ENCODE results near the gene CPN2.

The CPN2 gene

DNA sequence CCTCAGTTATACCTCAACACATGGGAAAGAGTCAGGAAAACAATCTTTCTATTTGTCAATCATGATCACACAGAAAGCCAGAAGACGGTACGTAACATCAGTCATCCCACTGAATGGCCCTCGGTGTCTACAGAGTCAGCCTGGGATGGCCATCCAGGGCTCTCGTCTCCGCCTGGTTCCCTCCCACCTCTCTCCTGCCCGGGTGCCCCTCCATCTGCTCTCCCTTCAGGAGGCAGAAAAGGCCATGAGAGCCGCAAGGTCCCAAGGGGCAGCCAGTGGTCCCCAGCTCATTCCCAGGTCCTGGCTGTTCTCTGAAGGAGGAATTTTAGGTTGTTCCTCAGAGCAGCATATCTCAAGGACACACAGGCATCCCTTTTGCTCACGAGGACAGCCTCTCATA lies 22.8 kb upstream of the CPN2 start:
- Mint-ChIP-seq H3K27ac (no peak overlapping the region), H3K9me3 (no peaks in the 10 kb centered on the region), H3K4me1 (no peaks in the 10 kb centered on the region), H3K4me3 (no peak overlapping the region), H3K36me3 (no peaks in the 10 kb centered on the region), H3K27me3 (peaks cover 67% of the 10 kb centered on the region)
- no peak for DNase-seq
- CTCF ChIA-PET, result no interaction called here

- no peaks in the 10 kb centered on the region for H3K36me3 Mint-ChIP-seq
- H3K4me1 Mint-ChIP-seq, result no peaks in the 10 kb centered on the region
- CTCF ChIA-PET, result no interaction called here
- DNase-seq, result no peak
- peaks cover 67% of the 10 kb centered on the region for H3K27me3 Mint-ChIP-seq
- H3K27ac Mint-ChIP-seq, result no peak overlapping the region
- no peaks in the 10 kb centered on the region for H3K9me3 Mint-ChIP-seq
- H3K4me3 Mint-ChIP-seq, result no peak overlapping the region
These were observed 21.9 kb upstream of the CPN2 start for GRCh38 chr3:194373028-194373427.

DNA sequence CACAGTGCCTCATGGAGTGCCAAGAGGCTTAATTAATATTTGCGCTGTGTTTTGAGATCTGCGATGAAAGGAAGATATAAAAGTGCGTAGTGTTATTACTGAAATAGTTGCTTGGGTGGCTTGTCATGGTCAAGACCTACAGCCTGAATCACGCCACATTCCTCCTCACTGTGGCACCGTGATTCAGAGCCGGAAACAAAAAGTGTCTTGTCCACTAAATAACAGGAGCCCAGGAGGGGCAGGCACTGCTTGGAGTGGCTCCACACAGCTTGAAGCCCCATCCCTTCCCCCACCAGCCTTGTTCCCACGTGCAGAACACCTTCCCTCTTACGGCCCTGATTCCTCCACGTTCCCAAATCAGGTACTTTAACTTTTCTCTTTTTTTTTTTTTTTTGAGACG lies 19.6 kb upstream of the CPN2 start:
- H3K36me3 Mint-ChIP-seq, result no peaks in the 10 kb centered on the region
- no peaks in the 10 kb centered on the region for H3K4me1 Mint-ChIP-seq
- H3K4me3 Mint-ChIP-seq, result no peak overlapping the region
- no peak for DNase-seq
- CTCF ChIA-PET, result no interaction called here
- H3K27ac Mint-ChIP-seq, result no peak overlapping the region
- H3K27me3 Mint-ChIP-seq, result peaks cover 82% of the 10 kb centered on the region
- H3K9me3 Mint-ChIP-seq, result no peaks in the 10 kb centered on the region

DNA sequence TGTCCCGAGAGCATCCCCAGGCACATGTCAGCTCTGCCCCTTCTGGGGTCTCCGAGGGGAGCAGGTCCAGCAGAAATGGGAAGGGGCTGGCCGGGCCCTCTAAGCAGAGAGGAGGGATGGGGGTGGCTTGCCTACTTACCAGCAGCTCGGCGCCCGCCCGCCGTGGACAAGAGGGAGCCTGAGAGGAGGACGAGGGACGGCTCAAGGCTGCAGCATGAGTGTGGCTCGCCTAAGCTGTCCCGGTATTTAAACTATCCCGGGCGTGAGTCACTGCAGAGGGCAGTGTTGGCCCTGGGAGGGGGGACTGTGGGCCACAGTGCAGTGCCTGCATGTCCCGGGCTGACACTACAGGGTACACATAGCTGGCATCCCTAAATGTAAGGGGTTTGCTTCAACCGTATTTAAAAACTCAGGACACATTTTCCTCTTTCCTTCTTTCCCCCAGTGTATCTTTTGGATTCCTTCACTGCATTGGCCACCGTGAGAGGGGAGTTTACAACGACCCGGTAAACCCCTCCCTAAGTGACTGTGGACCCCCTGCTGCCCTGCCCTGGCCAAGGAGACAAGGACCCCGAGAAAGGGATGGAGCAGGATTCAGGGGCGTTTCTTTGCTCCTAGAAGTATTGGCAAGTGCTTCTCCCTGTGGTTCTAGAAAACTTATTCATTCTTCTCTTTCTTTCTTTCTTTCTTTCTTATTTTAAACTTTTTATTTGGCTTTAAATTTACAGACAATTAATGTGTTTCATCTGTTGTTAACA lies 18.6 kb upstream of the CPN2 start, which contains the start of gene LRRC15:
Gene LRRC15, minus strand, starts transcription at position 222 of the 758 bp plus-strand sequence. CDS start 8,700 bp downstream, outside the sequence.
- no peaks in the 10 kb centered on the region for H3K9me3 Mint-ChIP-seq
- peaks cover 77% of the 10 kb centered on the region for H3K27me3 Mint-ChIP-seq
- DNase-seq, result no peak
- no peaks in the 10 kb centered on the region for H3K4me1 Mint-ChIP-seq
- no peak within 1 kb of the TSS for H3K4me3 Mint-ChIP-seq
- H3K36me3 Mint-ChIP-seq, result no peaks in the 10 kb centered on the region
- CTCF ChIA-PET, result no interaction called here
- no peak within 1 kb of the TSS for H3K27ac Mint-ChIP-seq

DNA sequence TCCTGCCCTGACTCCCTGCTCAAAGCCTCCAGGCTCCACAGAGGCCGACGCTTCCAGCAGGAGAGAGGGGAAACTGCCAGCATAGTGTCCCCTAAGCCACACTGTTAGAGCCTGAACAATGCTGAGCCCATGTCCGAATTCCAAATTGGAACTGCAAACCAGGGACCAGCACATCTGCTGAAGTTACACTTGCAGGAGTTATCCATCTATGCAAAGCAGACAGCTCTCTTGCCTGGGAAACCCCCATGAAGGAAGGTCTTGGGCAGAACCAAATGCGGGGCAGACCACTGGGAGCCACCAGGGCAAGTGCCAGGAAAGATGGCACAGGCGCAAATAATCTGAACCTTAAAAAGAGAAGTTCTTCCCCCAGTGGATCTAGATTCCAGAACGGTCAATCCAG lies 17.8 kb upstream of the CPN2 start:
- no peaks in the 10 kb centered on the region for H3K36me3 Mint-ChIP-seq
- no peak overlapping the region for H3K4me3 Mint-ChIP-seq
- no peak for DNase-seq
- no peak overlapping the region for H3K27ac Mint-ChIP-seq
- no peaks in the 10 kb centered on the region for H3K4me1 Mint-ChIP-seq
- H3K9me3 Mint-ChIP-seq, result no peaks in the 10 kb centered on the region
- peaks cover 74% of the 10 kb centered on the region for H3K27me3 Mint-ChIP-seq
- CTCF ChIA-PET, result interaction anchor here (0.6 to 0.8 kb wide), 2 partner anchors 24 to 35 kb away, joined by 3 read pairs; no protein-coding TSS in a partner anchor

- Mint-ChIP-seq H3K27ac (no peak overlapping the region), H3K9me3 (no peaks in the 10 kb centered on the region), H3K4me1 (no peaks in the 10 kb centered on the region), H3K27me3 (peaks cover 73% of the 10 kb centered on the region), H3K36me3 (no peaks in the 10 kb centered on the region), H3K4me3 (no peak overlapping the region)
- no peak for DNase-seq
- CTCF ChIA-PET, result interaction anchor here (0.6 to 0.8 kb wide), 2 partner anchors 23 to 36 kb away, joined by 3 read pairs; no protein-coding TSS in a partner anchor
These were observed 17.1 kb upstream of the CPN2 start for GRCh38 chr3:194367992-194368841.

DNA sequence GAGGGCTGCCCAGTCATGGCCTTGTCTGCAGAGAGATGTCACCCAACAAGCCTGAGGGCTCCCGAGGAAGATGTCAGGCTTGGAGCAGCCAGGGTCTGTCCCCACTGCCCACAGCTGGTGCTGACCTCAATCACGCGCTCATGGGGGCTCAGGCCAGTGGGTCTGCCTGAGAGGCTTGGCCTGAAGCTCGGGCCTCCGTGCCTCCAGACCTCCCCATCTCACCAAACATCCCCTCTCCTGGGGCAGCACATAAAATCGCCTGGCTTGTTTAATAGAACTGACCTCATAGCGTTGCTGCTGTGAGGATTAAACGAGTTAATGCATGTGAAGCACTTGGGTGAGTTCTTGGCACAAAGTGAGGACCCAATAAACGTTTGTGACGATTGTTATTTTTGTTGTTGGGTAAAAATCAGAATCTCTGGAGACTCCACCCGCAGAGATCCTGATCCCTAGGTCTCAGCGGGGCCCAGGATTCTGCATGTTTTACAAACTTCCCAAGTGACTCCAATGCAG lies 14.9 kb upstream of the CPN2 start:
- CTCF ChIA-PET, result no interaction called here
- H3K36me3 Mint-ChIP-seq, result no peaks in the 10 kb centered on the region
- H3K9me3 Mint-ChIP-seq, result no peaks in the 10 kb centered on the region
- H3K27me3 Mint-ChIP-seq, result peaks cover 68% of the 10 kb centered on the region
- no peak for DNase-seq
- H3K4me3 Mint-ChIP-seq, result no peak overlapping the region
- H3K4me1 Mint-ChIP-seq, result no peaks in the 10 kb centered on the region
- H3K27ac Mint-ChIP-seq, result no peak overlapping the region

- H3K4me1 Mint-ChIP-seq, result no peaks in the 10 kb centered on the region
- H3K36me3 Mint-ChIP-seq, result no peaks in the 10 kb centered on the region
- no peak for DNase-seq
- no peak overlapping the region for H3K4me3 Mint-ChIP-seq
- CTCF ChIA-PET, result no interaction called here
- no peak overlapping the region for H3K27ac Mint-ChIP-seq
- H3K9me3 Mint-ChIP-seq, result no peaks in the 10 kb centered on the region
- H3K27me3 Mint-ChIP-seq, result peaks cover 67% of the 10 kb centered on the region
These were observed 14.4 kb upstream of the CPN2 start for GRCh38 chr3:194365526-194365925.

GRCh38 chr3:194364652-194365434 lies 13.7 kb upstream of the CPN2 start:
- Mint-ChIP-seq H3K4me3 (no peak overlapping the region), H3K27me3 (peaks cover 68% of the 10 kb centered on the region), H3K9me3 (no peaks in the 10 kb centered on the region), H3K27ac (peak overlapping the region; percentile 65), H3K4me1 (no peaks in the 10 kb centered on the region), H3K36me3 (no peaks in the 10 kb centered on the region)
- no peak for DNase-seq
- CTCF ChIA-PET, result interaction anchor here (1.1 kb wide), 1 partner anchor 21 kb away, joined by 6 read pairs; no protein-coding TSS in a partner anchor

DNA sequence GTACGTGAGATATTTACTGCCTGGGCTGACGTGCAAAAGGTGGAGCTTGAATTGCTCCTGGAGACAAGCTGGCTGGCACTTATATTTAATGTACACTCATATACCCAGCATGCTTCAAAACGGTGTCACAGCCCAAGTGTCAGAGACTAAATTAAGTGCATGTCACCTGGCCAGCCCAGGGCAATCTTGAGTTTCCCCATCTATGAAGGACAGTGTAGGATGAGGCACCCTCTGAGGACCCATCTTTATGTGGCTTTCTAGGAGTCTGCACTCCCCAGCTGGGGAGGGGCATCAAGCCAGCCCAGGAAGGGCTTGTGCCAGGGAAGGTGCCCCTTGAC lies 13.2 kb upstream of the CPN2 start:
- no peaks in the 10 kb centered on the region for H3K36me3 Mint-ChIP-seq

DNA sequence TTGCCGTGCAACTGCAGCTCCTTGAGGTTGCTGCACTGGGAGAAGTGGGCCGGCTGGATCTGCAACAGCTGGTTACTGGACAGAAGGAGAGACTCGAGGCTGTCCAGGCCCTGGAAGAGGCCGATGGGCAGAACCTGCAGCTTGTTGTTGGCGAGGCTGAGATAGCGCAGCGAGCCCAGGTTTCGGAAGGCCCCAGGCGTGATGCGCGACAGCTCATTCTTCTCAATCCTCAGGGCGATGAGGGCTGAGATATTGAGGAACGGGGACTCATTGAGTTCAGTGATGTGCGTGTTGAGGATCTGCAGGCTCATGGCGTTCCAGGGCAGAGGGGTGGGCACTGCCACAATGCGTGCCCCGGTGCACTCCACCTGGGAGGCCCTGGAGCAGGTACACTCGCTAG lies 9.4 kb upstream of the CPN2 start:
- no peak overlapping the region for H3K4me3 Mint-ChIP-seq
- no peaks in the 10 kb centered on the region for H3K9me3 Mint-ChIP-seq
- H3K27me3 Mint-ChIP-seq, result peaks cover 46% of the 10 kb centered on the region
- no peak overlapping the region for H3K27ac Mint-ChIP-seq
- H3K36me3 Mint-ChIP-seq, result no peaks in the 10 kb centered on the region
- DNase-seq, result no peak
- CTCF ChIA-PET, result interaction anchor here (5.5 kb wide), 1 partner anchor 16 kb away, joined by 32 read pairs; no protein-coding TSS in a partner anchor
- H3K4me1 Mint-ChIP-seq, result no peaks in the 10 kb centered on the region

More for the DNA sequence above, 13.2 kb upstream of the CPN2 start:
- no peak for DNase-seq
- H3K4me3 Mint-ChIP-seq, result no peak overlapping the region
- peaks cover 64% of the 10 kb centered on the region for H3K27me3 Mint-ChIP-seq
- H3K4me1 Mint-ChIP-seq, result no peaks in the 10 kb centered on the region
- H3K27ac Mint-ChIP-seq, result no peak overlapping the region
- H3K9me3 Mint-ChIP-seq, result no peaks in the 10 kb centered on the region
- CTCF ChIA-PET, result interaction anchor here (1.1 kb wide), 1 partner anchor 20 kb away, joined by 6 read pairs; no protein-coding TSS in a partner anchor

GRCh38 chr3:194357681-194358080 lies 6.6 kb upstream of the CPN2 start:
- no peak for DNase-seq
- Mint-ChIP-seq H3K4me3 (no peak overlapping the region), H3K9me3 (no peaks in the 10 kb centered on the region), H3K27me3 (peaks cover 45% of the 10 kb centered on the region), H3K27ac (no peak overlapping the region), H3K4me1 (peaks cover 3% of the 10 kb centered on the region), H3K36me3 (no peaks in the 10 kb centered on the region)
- CTCF ChIA-PET, result interaction anchor here (5.5 kb wide), 1 partner anchor 13 kb away, joined by 32 read pairs; no protein-coding TSS in a partner anchor

DNA sequence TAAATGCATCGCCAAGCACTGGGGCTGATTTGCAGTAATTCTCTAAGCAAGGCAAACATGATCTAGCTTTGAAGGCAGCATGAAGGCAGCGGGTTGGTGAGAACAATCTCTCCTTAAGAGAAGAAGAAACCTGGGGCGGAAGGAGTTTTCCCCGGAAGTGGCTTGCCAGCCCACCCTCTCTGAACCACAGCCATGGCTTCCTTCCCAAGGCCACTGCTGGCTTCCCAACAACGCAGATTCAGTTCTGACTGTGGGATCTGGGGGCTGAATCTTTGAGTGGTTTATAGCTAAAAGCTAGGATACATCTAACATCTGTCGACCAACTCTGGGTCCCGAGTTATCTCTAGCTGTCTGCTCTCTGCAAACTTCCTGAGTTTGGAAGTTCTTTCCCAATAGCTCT lies 4.3 kb upstream of the CPN2 start:
- no peak for DNase-seq
- H3K27ac Mint-ChIP-seq, result no peak overlapping the region
- H3K4me3 Mint-ChIP-seq, result no peak overlapping the region
- no peaks in the 10 kb centered on the region for H3K36me3 Mint-ChIP-seq
- H3K9me3 Mint-ChIP-seq, result no peaks in the 10 kb centered on the region
- H3K27me3 Mint-ChIP-seq, result peaks cover 29% of the 10 kb centered on the region
- CTCF ChIA-PET, result interaction anchor here (0.8 to 5.5 kb wide), 3 partner anchors 10 to 52 kb away, joined by 3 to 32 read pairs (median 4); no protein-coding TSS in a partner anchor
- peaks cover 3% of the 10 kb centered on the region for H3K4me1 Mint-ChIP-seq

DNA sequence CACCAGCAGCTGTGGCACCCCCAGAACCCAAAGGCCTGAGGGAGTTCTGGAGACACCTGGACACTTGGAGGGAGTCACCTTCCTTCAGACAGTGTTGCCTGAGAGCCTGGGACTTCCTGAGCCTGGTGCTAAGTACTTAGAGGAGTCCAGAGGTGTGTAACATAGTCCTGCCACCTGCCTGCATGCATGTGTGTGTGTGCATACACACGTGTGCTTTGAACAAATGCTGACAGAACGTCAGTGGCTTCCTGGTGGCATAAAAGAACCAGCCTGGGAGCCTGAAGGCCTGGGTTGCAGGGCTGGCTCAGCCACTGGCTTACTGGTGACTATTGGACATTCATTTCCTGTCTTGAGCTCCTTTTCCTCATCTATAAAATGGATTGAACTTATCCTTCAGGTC lies 3.2 kb upstream of the CPN2 start:
- no peaks in the 10 kb centered on the region for H3K9me3 Mint-ChIP-seq
- no peak overlapping the region for H3K4me3 Mint-ChIP-seq
- H3K36me3 Mint-ChIP-seq, result no peaks in the 10 kb centered on the region
- H3K4me1 Mint-ChIP-seq, result peaks cover 3% of the 10 kb centered on the region
- H3K27me3 Mint-ChIP-seq, result peaks cover 22% of the 10 kb centered on the region
- CTCF ChIA-PET, result no interaction called here
- no peak for DNase-seq
- no peak overlapping the region for H3K27ac Mint-ChIP-seq
